Kidney capillary endothelial cell (primary cell): ENCODE measurements around the gene MSX1.
"Not testable (repeated sequence)": the region's sequence is repeated elsewhere in the genome, so short reads cannot be mapped to it uniquely, and the experiment has no call there.

Experiments used
- DNase-seq: peaks from one replicate; pipeline ENCODE4 v3.0.0-alpha.2; 2018; ENCODE audit warnings: low spot score

The MSX1 gene

DNA sequence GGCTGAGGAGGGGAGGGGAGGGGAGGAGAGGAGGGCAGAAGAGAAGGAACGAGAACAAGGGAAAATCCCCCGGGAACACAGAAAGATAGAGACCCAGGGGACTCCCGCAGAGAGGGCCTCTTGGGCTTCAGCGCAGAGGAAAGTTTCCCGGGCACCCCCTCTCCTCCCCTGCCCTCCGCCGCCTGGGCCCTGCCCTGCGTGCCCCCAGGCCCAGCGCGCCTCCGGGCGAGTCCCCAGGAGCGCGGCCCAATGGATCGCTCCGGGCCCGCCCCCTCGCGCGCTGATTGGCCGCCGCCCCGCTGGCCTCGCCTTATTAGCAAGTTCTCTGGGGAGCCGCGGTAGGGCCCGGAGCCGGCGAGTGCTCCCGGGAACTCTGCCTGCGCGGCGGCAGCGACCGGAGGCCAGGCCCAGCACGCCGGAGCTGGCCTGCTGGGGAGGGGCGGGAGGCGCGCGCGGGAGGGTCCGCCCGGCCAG is at the start of gene MSX1:
TSS of gene MSX1 (plus strand) at position 341 of the 474 bp plus-strand sequence. CDS start 235 bp downstream, outside the sequence.
- DNase-seq: no peak

DNA sequence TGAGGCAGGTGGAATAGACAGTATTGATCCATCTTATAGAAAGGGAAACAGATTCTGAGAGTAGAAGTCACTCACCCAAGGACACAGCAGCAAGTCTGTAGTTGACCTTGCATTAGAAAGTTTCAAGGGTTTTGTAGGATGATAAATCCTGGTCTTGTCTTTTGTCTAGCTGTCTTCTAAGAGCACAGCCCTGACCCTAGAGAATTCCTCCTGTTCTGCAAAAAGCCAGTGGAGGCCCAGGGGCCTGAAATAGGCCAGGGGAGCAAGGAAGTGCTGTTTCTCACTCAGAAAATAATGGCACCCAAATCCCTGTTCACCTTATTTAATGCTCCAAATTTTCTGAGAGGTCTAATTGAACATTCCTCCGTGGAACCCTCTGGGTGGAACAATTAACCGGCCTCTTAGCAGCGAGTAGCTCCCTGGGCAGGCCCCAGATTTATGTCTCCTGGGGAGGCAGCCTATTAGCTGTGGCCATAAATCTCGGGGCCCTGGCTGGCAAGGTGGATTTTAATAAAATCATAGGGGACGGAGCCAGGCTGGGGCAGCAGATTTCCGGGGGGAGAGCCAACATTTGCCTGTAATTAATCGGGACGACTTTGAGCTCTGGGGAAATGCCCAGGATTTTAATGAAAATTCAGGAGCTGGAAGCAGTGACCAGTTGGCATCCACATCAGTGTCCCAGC is 49.2 kb upstream of the MSX1 start:
- no peak for DNase-seq

DNA sequence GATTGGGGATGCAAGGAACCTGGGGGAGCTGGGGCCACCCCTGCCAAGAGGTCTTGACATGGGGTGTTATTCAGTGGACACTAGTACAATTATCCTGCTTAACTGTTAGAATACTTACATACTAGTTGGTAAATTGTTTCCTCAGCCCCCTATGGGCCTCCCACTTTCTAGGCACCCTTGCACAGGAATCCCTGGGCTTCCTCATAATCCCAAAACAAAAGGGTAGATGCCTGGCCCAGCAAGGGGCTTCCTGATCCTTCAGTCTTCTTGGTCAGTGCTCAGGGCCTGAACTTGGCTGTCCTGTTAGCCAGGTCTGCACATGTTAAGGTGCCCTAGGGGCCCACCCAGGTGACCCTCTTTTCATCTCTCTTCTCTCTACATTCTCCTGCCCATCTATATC is 48.7 kb upstream of the MSX1 start:
- no peak for DNase-seq

DNA sequence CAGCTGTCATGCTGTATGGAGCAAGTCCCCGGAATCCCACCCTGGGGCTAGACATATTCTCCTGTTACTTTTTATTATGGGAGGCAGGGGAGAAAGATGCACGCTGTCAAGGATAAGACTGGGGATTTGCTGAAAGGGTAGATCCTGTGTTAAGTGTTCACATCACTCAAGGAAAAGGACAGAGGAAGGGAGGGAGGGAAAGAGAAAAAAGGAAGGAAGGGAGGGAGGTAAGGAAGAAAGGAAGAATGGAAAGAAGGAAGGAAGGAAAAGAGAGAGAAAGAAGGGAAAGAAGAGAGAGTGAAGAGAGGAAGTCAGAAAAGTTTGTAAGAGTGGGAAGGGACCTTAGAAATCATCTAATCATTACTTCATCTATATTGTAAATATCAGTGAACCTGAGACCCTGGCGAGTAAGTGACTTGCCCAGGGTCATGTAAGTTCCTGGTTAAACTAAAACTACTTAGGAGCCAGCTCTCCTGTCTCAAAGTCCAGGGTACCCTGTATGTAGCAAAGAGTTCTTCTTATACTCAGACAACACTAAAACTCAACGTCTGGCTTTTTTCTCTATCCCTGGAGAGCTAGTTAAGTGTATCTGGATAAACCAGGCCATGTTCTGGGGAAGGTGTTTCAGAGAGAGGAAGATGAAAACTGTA is 47.2 kb upstream of the MSX1 start:
- DNase-seq: no peak

DNA sequence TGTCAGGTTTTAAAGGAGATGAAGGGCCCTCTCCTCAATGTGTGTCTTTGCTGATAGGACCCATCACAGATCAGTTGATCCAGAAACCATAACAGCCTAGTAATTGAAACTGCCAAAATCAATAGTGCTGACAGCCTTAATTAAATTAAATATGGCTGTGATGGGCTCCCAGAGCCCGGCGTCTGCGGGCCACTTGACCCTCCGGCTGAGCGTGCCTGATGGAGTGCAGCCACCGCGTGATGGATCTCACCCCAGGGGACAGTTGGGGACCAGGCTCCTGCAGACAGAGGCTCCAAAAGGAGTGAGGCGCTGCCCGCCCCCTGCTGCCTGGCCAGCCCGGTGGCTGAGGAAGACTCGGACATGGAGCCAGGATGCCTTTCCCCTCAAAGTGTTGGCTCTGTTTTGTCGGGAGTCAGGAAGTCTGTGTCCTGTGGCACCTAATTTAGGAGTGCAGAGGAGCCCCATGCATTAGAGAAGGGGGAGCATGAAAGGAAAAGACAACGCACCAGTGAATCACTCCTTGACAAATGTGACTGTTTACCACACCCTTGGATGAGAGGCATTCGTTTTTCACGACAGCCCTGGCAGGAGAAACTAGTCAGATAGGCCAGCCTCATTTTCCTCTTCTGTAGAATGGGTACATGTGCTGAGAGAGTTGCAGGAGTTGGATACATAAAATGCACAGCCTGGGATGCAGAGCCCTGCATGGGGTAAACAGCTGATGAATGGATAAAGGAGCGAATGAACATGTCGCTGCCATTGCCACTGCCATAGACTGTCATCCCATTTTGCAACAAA is 40.9 kb upstream of the MSX1 start:
- no peak for DNase-seq

DNA sequence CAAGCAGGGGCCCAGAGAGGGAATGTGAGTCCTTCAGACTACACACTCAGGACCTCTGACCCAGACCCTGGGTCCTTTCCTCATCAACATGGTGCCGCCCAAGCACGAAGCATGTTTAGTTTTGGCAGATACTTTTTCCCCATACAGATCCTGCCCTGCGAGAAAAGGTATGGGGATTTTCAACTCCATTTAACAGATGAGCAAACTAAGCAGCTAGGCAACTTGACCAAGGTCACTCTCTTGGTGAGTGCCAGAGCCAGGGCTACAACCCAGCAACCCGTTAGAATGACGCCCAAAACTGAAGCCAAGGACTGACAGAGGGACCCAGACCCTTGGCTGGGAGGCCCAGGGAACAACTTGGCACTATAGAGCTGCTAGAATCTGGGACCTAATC is 40.3 kb upstream of the MSX1 start:
- no peak for DNase-seq

DNA sequence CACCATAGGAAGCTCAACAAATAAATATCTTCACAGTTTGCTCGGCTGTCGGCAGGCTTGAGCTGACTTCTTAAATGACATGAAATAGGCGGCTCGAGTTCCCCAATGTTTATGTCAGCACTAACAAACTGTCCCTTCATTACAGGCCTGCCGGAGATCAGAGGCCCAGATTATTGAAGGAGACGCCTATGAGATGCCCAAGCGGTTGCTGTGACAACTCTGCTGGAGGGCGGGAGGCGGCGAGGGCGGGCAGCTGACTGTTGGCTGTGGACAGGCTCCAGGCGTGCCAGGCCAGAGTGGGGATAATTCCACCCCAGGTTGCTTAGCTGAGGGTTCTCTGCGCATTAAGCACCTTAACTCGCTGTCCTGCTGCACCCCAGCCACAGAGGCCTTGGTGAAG is 39.2 kb upstream of the MSX1 start:
- no peak for DNase-seq

DNA sequence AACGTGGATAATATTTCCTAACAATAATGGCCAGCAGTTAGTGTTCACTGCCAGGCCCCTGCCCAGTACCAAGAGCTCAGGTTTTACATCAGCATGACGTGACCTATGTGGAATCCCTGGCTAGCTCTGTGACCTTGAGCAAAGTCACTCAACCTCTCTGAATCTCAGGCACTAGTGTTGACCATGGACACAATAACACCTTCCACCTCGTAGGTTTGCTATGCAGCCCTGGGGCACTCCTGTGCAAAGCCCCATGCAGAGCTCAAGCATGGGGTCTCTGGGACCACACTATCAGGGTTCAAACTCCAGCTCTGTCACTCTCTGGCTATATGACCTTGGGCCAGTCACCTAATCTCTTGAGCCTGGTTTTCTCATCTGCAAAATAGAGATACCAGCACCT is 38.7 kb upstream of the MSX1 start:
- no peak for DNase-seq

DNA sequence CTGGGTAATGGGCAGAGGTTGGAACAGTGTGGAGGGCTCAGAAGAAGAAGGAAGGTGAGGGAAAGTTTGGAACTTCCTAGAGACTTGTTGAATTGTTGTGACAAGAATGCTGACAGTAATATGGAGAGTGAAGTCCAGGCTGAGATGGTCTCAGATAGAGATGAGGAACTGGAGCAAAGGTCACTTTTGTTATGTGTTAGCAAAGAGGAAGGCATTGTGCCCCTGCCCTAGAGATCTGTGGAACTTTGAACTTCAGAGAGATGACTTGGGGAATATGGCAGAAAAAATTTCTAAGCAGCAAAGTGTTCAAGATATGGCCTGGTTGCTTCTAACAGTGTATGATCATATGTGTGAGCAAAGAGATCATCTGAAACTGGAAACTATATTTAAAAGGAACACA is 37.9 kb upstream of the MSX1 start:
- DNase-seq: no peak

DNA sequence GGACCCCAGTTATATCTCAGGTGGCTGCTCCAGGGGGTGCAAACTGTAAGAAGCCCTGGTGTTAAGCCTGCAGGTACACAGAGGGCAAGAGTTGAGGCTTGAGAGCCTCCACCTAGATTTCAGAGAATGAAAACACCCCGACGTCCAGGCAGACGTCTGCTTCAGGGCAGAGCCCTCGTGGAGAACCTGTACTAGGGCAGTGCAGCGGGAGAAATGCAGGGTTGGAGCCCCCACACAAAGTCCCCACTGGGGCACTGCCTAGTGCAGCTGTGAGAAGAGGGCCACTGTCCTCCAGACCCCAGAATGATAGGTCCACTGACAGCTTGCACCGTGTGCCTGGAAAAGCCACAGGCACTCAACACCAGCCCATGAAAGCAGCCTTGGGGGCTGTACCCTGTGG is 37.2 kb upstream of the MSX1 start:
- DNase-seq: not testable (repeated sequence)

DNA sequence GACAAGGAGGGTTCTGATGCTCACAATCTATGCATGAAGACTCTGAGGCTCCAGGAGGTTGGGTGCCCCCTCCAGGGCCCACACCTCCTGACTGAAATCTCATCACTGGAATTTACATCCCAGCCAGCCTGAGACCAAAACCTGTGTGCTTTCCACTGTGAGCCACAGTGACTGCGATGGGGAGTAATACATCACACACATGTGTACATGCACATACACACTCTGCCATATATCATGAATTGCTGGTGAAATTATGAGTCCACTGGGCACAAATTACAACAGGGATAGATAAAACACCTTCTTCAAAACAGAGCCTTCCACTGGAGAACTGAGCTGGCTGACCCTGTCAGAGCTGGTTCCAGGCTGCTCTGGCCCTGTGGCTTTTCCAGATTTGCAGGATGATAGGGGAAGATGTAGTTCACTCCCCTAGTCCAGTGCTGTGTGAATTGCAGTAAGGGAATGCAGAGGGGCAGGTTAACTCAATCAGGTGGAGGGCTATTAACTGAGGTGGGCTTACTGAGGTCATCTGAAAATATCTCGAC is 35.8 kb upstream of the MSX1 start:
- no peak for DNase-seq

DNA sequence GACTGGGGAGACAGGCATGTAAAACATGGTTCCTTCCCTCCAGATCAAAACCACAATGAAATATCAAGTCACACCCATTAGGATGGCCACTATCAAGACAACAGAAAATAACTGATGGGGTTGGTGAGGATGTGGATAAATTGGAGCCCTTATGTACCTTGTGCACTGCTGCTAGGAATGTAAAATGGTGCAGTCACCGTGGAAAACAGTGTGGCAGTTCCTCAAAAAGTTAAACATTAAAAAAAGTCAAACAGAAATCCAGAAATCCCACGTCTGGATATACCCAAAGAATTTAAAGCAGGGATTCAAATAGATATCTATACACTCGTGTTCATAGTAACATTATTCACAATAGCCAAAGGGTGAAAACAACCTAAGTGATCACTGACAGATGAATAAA is 35.2 kb upstream of the MSX1 start:
- DNase-seq: no peak

DNA sequence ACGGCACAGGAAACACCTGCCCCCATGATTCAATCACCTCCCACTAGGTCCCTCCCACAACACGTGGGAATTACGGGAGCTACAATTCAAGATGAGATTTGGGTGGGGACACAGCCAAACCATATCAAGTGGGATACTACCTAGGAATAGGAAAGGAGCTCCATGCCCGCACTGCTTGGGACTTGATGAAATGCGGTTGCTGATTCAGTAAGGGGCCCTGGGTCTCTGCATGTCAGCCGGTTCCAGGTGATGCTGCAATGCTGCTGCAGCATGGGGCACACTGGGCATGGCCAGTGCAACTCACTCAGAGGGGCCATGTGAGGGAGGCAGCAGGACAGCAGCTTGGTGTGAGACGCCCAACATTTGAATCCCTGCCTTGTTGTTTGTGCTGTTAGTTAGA is 34.0 kb upstream of the MSX1 start:
- no peak for DNase-seq

DNA sequence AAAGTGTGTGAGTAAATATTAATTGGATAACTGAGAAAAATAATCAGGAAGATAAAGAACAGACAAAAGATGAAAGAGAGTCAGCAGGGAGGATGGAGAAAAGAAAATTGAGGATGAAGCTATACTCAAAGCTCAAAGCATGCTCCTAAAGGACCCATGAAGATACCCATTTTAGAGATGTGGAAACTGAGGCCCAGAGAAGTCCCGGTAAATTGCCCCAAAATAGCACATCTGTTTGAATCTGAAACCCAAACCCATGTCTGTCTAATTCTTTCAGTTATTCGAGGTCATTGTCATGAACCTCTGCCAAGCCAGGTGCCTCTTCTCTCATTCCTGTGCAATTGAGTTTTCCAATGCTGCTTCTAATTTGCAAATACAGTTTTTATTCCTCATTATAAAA is 29.6 kb upstream of the MSX1 start:
- no peak for DNase-seq

DNA sequence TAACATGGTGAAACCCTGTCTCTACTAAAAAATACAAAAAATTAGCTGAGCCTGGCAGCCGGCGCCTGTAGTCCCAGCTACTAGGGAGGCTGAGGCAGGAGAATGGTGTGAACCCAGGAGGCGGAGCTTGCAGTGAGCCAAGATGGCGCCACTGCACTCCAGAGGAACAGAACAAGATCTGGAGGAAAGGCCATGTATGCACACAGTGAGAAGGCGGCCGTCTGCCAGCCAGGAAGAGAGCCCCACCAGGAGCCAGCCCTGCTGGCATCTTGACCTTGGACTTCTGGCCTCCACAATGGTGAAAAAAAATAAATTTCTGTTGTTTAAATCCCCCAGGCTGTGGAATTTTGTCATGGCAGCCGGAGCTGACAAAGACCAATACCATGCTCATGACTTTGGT is 28.2 kb upstream of the MSX1 start:
- DNase-seq: no peak

DNA sequence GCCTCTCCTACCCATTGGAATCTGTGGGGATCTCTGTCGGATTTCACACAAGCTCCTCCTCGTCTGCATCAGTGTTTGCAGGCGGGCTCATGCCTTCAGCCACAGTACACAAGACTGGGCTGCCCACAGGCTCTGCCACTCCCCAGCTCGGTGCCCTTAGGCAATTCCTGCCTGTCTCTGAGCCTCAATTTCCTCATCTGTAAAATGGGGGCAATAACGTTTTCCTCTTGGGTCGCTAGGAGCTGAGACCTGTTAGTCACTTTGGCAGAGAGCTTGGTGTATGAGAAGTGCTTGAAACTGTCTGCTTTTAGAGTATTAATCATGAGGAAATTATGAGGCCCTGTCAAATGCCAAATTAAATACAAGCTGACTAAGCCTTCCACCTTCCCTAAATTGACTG is 27.6 kb upstream of the MSX1 start:
- no peak for DNase-seq

DNA sequence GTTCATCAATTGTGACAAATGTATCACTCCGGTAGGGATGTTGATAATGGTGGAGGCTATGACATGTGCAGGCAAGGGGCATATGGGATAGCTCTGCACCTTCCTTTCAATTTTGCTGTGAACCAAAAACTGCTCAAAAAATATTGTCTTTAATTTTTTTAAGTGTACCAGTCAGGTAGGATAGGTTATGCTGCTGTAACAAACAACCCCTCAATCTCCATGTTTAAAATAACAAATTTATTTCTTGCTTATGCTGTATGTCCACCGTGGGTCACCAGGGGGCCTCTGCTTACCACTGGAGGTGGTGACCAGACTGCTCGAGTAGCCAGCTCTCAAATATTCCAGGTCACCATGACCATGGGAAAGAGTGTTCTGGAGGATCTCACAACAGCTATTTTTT is 23.4 kb upstream of the MSX1 start:
- no peak for DNase-seq

DNA sequence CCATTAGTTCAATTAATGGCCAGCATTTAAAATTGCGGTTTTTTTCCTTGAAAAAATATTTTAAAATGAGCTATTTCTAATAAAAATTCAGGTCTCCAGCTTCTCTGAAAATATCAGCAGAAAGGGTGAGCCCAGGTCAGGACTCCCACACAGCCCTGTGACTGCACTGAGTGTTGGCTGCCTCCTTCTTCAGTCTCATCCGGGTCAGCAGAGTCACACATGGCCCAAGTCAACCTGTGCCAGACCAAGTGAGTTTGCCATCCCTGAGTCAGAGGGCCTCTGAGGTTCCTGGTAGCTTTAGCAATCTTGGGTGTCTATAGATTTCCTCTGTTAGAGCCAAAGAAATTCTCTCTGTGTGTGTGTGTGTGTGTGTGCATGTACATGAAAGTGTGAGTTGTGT is 22.1 kb upstream of the MSX1 start:
- DNase-seq: no peak

DNA sequence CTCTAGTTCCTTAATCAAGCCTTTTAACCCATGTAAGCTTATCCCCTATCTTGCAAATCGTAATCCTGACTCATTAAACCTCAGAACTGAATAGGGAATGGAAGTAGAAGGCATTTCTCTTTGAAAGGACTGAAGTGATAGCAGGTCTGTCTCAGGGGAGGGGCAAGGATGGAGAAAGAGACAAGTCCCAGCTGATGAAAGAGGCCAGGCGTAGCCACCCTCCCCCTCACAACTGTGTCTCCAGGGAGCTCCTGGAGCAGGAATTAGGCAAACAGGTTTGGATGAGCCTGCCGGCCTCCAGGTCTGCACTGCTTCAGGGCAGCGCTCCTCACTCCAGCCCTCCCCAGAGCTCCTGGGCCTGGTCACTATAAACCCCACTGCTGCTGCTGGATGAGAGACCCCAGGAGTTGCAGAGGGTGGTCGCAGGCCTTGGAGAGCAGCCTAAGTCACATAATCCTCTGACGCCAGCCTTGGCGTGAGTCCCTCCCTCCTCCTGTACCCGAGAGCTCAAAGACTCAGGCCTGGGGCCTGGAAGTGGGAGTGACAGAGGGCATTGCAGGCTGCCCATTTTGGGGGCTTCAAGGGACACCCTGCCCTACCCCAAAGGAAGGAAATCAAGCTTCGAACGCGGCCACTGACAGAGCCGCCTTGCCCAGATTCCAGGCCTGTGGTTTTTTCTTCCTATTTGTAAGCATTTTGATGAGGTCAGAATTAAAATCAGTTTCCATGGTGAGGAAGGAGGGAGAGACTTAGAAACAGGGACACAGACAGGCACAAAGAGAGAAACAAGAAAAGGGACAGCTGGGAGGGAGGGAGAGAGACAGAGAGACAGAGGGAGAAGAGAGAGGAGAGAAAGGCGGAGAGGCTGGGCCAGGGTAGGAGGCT is 21.2 kb upstream of the MSX1 start:
- DNase-seq: no peak

DNA sequence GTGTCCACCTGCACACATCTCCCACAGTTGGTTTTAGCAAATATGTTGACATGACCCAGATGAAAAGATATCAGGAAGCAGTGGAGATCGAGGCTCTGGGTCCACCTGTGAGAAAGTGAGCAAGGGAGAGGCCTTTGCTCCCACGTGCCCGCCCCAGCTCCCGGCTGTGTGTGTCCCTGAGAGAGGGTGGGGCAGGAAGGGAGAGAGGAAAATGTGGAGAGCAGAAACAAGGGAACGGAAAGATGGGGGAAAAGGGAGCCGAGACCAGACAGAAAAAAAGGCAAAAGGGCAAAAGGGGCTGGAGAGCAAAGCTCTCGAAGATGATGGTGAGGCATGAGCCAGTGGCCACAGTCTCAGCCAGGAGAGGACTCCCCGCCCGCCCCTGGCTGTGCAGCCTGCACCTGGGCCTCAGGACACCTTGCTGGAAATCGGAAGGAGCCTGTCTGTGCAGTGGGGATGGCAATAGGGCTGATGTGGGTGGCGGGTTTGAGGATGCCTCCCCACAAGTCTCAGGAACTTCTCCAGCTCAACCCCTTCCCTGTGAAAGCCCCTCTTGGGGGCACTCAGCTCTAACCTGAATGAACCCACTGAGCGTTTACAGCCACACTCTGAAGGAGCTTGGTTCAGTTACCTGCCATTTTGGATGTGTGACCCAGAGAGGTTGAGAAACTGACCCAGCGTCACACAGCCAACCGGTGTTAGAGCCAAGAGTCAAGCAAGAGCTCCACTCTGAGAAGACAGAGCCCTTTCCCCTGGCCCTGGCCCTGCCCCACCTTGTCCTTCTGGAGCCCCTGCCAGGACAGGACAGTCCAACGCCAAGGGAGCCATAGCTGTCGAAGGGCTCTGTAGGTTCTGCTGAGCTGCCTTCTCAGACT is 20.3 kb upstream of the MSX1 start:
- no peak for DNase-seq

DNA sequence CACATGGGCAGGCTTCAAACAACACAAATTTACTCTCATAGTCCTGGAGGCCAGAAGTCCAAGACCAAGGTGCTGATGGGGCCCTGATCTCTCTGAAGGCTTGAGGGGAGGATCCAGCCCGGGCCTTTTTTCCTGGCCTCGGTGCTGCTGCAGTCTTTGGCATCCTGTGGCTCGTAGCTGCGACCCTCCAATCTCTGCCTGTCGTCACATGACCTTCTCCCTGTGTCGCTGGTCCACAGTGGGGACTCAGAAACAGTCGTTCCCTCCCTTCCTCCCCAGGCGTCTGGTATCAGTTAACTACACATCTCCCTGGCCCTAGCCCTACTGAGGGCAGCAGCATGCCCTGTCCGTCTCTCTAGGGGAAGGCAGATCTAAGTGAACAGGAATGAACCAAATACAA is 19.1 kb upstream of the MSX1 start:
- no peak for DNase-seq
